Neuronal stem cell (in vitro differentiated cells): ENCODE data around the gene PGAP3.

ENCODE experiments used
- DNase-seq: peaks from one replicate; pipeline ENCODE4 v3.0.0-alpha.2; 2013; ENCODE audit warnings: low spot score
- H2AFZ ChIP-seq: one replicate; pipeline ENCODE4 v1.6.1; 2013; ENCODE audit warnings: mild to moderate bottlenecking, low read length, inconsistent platforms
- H2AK5ac ChIP-seq: 2 replicates; pipeline ENCODE4 v1.6.1; 2013; ENCODE audit warnings: low read depth, mild to moderate bottlenecking, inconsistent platforms, low read length, moderate library complexity, mixed read lengths
- H2BK120ac ChIP-seq: 2 replicates; pipeline ENCODE4 v1.6.1; 2013; ENCODE audit warnings: low read depth, mild to moderate bottlenecking, inconsistent platforms, low read length, moderate library complexity, mixed read lengths
- H2BK12ac ChIP-seq: one replicate; pipeline ENCODE4 v1.6.1; 2013; ENCODE audit warnings: low read length, inconsistent platforms
- H2BK15ac ChIP-seq: 2 replicates; pipeline ENCODE4 v1.6.1; 2013; ENCODE audit warnings: mild to moderate bottlenecking, low read length, inconsistent platforms, mixed read lengths
- H2BK5ac ChIP-seq: one replicate; pipeline ENCODE4 v1.6.1; 2013; ENCODE audit warnings: inconsistent platforms, mild to moderate bottlenecking, low read length, moderate library complexity
- H3K14ac ChIP-seq: one replicate; pipeline ENCODE4 v1.6.1; 2013; ENCODE audit warnings: low read length, inconsistent platforms
- H3K18ac ChIP-seq: 2 replicates; pipeline ENCODE4 v1.6.1; 2013; ENCODE audit warnings: low read length, inconsistent platforms
- H3K23ac ChIP-seq: 2 replicates; pipeline ENCODE4 v1.6.1; 2013; ENCODE audit warnings: low read depth, mild to moderate bottlenecking, mixed read lengths, low read length, inconsistent platforms; ENCODE audit not compliant: poor library complexity
- H3K27ac ChIP-seq: replicated peaks from 3 replicates; pipeline ENCODE4 v1.5.1; 2013; ENCODE audit warnings: low read length, inconsistent platforms
- H3K27me3 ChIP-seq, 3 experiments: 2 replicates each; pipeline ENCODE4 v1.6.1; 2013; ENCODE audit warnings: low read length in 3 of 3, mild to moderate bottlenecking in 2 of 3, inconsistent platforms in 1 of 3, low read depth in 1 of 3, mixed read lengths in 1 of 3, moderate library complexity in 1 of 3; ENCODE audit not compliant: control insufficient read depth in 3 of 3, insufficient read depth in 3 of 3
- H3K36me3 ChIP-seq, 2 donors: replicated peaks in 1 of 2; 2 replicates each; pipeline ENCODE4 v1.6.1; 2013; ENCODE audit warnings: low read length in 2 of 2; ENCODE audit not compliant: control insufficient read depth in 2 of 2, insufficient read depth in 2 of 2
- H3K4ac ChIP-seq: 2 replicates; pipeline ENCODE4 v1.6.1; 2013; ENCODE audit warnings: inconsistent platforms, mild to moderate bottlenecking, low read length, moderate library complexity
- H3K4me1 ChIP-seq, 2 donors: 1 replicate in 1 of 2; 2 replicates in 1 of 2; pipeline ENCODE4 v1.6.1; 2013; ENCODE audit warnings: low read length in 2 of 2, low read depth in 1 of 2; ENCODE audit not compliant: control insufficient read depth in 2 of 2, insufficient read depth in 1 of 2
- H3K4me2 ChIP-seq: one replicate; pipeline ENCODE4 v1.6.1; 2013; ENCODE audit warnings: mild to moderate bottlenecking, low read length, inconsistent platforms; ENCODE audit not compliant: insufficient read depth, poor library complexity, severe bottlenecking
- H3K4me3 ChIP-seq, 2 donors: 2 replicates each; pipeline ENCODE4 v1.5.1; 2013; ENCODE audit warnings: low read length in 2 of 2, mild to moderate bottlenecking in 2 of 2, inconsistent platforms in 1 of 2, moderate library complexity in 1 of 2
- H3K79me1 ChIP-seq: one replicate; pipeline ENCODE4 v1.6.1; 2013; ENCODE audit warnings: low read depth, mild to moderate bottlenecking, inconsistent platforms, low read length, moderate library complexity
- H3K9ac ChIP-seq: one replicate; pipeline ENCODE4 v1.6.1; 2013; ENCODE audit warnings: mild to moderate bottlenecking, low read depth, low read length, inconsistent platforms; ENCODE audit not compliant: poor library complexity
- H3K9me3 ChIP-seq, 2 donors: replicated peaks in 1 of 2; 2 replicates each; pipeline versions ENCODE3 to v1.6.1; 2013; ENCODE audit warnings: low read length in 2 of 2, mild to moderate bottlenecking in 2 of 2, inconsistent platforms in 1 of 2, low read depth in 1 of 2, mixed read lengths in 1 of 2, moderate library complexity in 1 of 2; ENCODE audit not compliant: control insufficient read depth in 2 of 2, insufficient read depth in 1 of 2
- H4K8ac ChIP-seq: one replicate; pipeline ENCODE4 v1.6.1; 2013; ENCODE audit warnings: low read depth, mild to moderate bottlenecking, inconsistent platforms, low read length, moderate library complexity
- H4K91ac ChIP-seq: one replicate; pipeline ENCODE4 v1.6.1; 2013; ENCODE audit warnings: low read length, low read depth, mild to moderate bottlenecking, inconsistent platforms; ENCODE audit not compliant: poor library complexity
- WGBS, 2 donors: extraction: QIAGEN DNeasy Blood & Tissue Kit; methylation state at CpG; one replicate each; pipeline ENCODE4 v1.1.7; 2013; ENCODE audit warnings: missing lambda C conversion rate in 2 of 2, mixed read lengths in 1 of 2; ENCODE audit not compliant: insufficient read length in 2 of 2, insufficient replicate concordance in 1 of 2; ENCODE audit errors: extremely low coverage in 2 of 2; 5-methylcytosine and 5-hydroxymethylcytosine counted together

PGAP3 gene

GRCh38 chr17:39627047-39627711 lies 60.7 kb downstream of the PGAP3 start:
- DNase-seq = no peak
- Histone ChIP-seq H3K9ac (peak overlapping the region; percentile 78), H2BK12ac (peak overlapping the region; percentile 10), H2BK120ac (no peak overlapping the region), H3K27me3 (peaks cover 2 to 81% (median 43%) of the 10 kb centered on the region in 3 experiments), H3K14ac (peak overlapping the region; percentile 31), H3K9me3 (no peaks in the 10 kb centered on the region), H2BK15ac (peak overlapping the region; percentile 42), H3K18ac (peak overlapping the region; percentile 63), H2AFZ (peak overlapping the region; percentile 84), H4K91ac (no peak overlapping the region), H3K4me3 (peak overlapping the region; percentile 40 to 77), H2BK5ac (no peak overlapping the region), H3K36me3 (no peaks in the 10 kb centered on the region), H3K27ac (no peak overlapping the region), H4K8ac (no peak overlapping the region), H3K4ac (no peak overlapping the region), H3K23ac (peak overlapping the region; percentile 20), H3K79me1 (no peaks in the 10 kb centered on the region), H3K4me1 (peaks cover 9 to 14% of the 10 kb centered on the region in 2 donors), H2AK5ac (peak overlapping the region; percentile 56), H3K4me2 (peak overlapping the region; percentile 89)
- no CpG with 5 or more reads among the region's 72 CpGs for WGBS, 2 donors

GRCh38 chr17:39626171-39627046 lies 61.4 kb downstream of the PGAP3 start, which contains the start of gene PPP1R1B:
PPP1R1B (plus strand) TSS chr17:39626952; CDS start chr17:39627393, 441 bp downstream.
- peaks cover 2 to 75% (median 45%) of the 10 kb centered on the region in 3 experiments for H3K27me3 ChIP-seq
- no peak within 1 kb of the TSS for H3K4ac ChIP-seq
- H3K23ac ChIP-seq = peak within 1 kb of the TSS; percentile 52
- peak within 1 kb of the TSS; percentile 56 for H2AK5ac ChIP-seq
- no peak within 1 kb of the TSS for H2BK5ac ChIP-seq
- peak within 1 kb of the TSS; percentile 89 for H3K4me2 ChIP-seq
- no CpG with 5 or more reads among the region's 29 CpGs for WGBS, 2 donors
- H3K9me3 ChIP-seq = no peaks in the 10 kb centered on the region
- H3K79me1 ChIP-seq = no peaks in the 10 kb centered on the region
- H2BK120ac ChIP-seq = no peak within 1 kb of the TSS
- H3K4me3 ChIP-seq = peak within 1 kb of the TSS; percentile 40 to 77
- peak within 1 kb of the TSS; percentile 84 for H2AFZ ChIP-seq
- peak within 1 kb of the TSS; percentile 65 for H3K18ac ChIP-seq
- no peak for DNase-seq
- peak within 1 kb of the TSS; percentile 47 for H3K14ac ChIP-seq
- H2BK15ac ChIP-seq = peak within 1 kb of the TSS; percentile 68
- peaks cover 11 to 16% of the 10 kb centered on the region in 2 donors for H3K4me1 ChIP-seq
- H4K91ac ChIP-seq = peak within 1 kb of the TSS; percentile 54
- H3K36me3 ChIP-seq = no peaks in the 10 kb centered on the region
- peak within 1 kb of the TSS; percentile 78 for H3K9ac ChIP-seq
- H4K8ac ChIP-seq = peak within 1 kb of the TSS; percentile 68
- H3K27ac ChIP-seq = no peak within 1 kb of the TSS
- H2BK12ac ChIP-seq = peak within 1 kb of the TSS; percentile 10

- Histone ChIP-seq H2AK5ac (peak overlapping the region; percentile 56), H3K4me3 (no peak overlapping the region)
Measured at GRCh38 chr17:39625198-39625785, 62.6 kb downstream of the PGAP3 start.

More at GRCh38 chr17:39625198-39625785, 62.6 kb downstream of the PGAP3 start:
- no peak overlapping the region for H2BK5ac ChIP-seq
- H3K9me3 ChIP-seq = no peaks in the 10 kb centered on the region
- no peak overlapping the region for H2BK120ac ChIP-seq
- H2BK15ac ChIP-seq = no peak overlapping the region
- no peak overlapping the region for H3K18ac ChIP-seq
- H3K36me3 ChIP-seq = no peaks in the 10 kb centered on the region
- H3K27ac ChIP-seq = no peak overlapping the region
- no peaks in the 10 kb centered on the region for H3K79me1 ChIP-seq
- no peak overlapping the region for H2BK12ac ChIP-seq
- H3K27me3 ChIP-seq = peaks cover 2 to 78% (median 48%) of the 10 kb centered on the region in 3 experiments
- no peak overlapping the region for H4K91ac ChIP-seq
- H3K14ac ChIP-seq = no peak overlapping the region
- H4K8ac ChIP-seq = no peak overlapping the region
- WGBS, 2 donors = no CpG with 5 or more reads among the region's 5 CpGs
- no peak for DNase-seq
- peaks cover 11 to 16% of the 10 kb centered on the region in 2 donors for H3K4me1 ChIP-seq
- H3K4me2 ChIP-seq = no peak overlapping the region
- H3K23ac ChIP-seq = no peak overlapping the region
- H3K9ac ChIP-seq = no peak overlapping the region
- no peak overlapping the region for H3K4ac ChIP-seq
- no peak overlapping the region for H2AFZ ChIP-seq
